HUDEP-2 (cell line): ENCODE data around the gene PSEN2.

Source experiments
- DNase-seq, 76 experiments: peaks; one replicate each; lab custom pipeline; 2025; ENCODE audit not compliant: unreplicated experiment in 76 of 76; lab: John Stamatoyannopoulos, UW

PSEN2 gene

GRCh38 chr1:226884966-226885820, 14.8 kb downstream of the PSEN2 start:
- DNase-seq, result no peak

DNA sequence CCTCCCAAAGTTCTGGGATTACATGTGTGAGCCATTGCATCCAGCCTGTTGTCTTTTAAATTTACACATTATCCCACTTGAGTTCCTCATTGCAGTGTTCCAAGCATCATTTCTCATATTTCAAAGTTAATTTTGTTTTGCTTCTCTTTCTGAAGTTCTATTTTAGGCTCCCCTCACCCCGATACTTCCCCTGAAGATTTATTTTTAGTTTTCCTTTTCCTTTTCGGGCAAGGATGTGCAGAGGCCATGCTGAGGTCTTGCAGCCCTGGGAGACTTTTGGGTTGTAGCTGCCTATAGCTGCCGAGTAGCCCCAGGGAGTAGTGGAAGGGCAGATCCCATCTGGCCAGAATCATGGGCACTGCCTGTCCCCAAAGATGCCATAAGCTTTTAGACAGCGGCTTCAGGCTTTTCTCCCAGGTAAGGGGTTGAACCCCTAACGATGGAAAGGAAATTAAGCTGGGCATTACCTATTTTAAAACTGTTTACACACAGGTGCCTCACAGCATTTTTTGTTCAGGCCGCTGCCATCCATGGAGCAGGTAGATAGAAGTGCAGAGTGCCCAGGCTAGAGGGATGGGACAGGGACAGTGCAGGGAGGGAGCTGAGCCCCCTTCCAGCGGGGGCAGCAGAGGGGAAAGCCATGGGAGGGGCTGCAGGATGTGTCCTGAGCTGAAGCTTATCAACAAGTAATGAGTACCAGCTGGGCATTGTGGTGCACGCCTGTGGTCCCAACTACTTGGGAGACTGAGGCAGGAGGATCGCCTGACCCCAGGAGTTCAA, 15.9 kb downstream of the PSEN2 start:
- DNase-seq, result no peak

- no peak for DNase-seq
These were observed 16.6 kb downstream of the PSEN2 start for GRCh38 chr1:226887006-226887405.

GRCh38 chr1:226888021-226888420, 17.6 kb downstream of the PSEN2 start:
- DNase-seq, result no peak

DNA sequence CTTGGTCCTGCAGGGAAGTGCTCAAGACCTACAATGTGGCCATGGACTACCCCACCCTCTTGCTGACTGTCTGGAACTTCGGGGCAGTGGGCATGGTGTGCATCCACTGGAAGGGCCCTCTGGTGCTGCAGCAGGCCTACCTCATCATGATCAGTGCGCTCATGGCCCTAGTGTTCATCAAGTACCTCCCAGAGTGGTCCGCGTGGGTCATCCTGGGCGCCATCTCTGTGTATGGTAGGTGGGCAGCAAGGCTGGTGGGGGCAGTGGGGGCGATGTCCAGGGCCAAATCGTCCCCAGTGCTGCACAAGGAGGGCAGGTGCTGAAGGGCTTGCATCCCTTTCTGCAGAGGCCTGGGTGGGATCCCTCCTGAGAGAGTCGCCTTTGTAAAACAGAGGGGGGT, 18.4 kb downstream of the PSEN2 start:
- DNase-seq, result no peak

DNA sequence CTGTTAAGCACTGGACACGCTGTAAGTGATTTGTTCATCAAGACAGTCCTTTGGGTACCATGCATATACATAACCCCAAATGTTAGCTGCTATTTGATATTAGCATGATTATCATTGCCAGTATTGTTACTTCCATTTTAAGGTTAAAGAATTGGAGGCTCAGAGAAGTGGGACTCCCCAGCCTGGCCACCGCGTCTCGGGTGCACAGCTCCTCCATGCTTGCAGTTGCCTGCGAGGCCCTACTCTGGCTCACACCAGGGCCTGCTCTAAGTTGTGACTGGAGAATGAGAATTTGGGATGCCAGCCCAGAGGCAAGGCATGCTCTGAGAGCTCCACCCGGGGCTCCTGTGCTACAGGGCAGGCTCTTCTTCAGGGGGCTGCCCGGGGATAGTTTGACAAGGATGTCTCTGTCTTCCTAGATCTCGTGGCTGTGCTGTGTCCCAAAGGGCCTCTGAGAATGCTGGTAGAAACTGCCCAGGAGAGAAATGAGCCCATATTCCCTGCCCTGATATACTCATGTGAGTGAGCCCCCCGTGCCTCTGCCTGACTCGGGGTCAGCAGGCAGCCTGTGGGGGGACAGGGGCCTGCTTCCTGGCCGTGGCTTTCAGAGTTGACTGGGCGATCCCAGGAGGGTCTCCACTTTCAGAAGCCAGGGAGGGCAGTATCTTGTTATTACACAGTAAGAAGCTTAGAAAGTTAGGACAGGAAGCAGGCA, 19.4 kb downstream of the PSEN2 start:
- no peak for DNase-seq

- no peak for DNase-seq
These were observed 20.1 kb downstream of the PSEN2 start for GRCh38 chr1:226890331-226891108.

DNA sequence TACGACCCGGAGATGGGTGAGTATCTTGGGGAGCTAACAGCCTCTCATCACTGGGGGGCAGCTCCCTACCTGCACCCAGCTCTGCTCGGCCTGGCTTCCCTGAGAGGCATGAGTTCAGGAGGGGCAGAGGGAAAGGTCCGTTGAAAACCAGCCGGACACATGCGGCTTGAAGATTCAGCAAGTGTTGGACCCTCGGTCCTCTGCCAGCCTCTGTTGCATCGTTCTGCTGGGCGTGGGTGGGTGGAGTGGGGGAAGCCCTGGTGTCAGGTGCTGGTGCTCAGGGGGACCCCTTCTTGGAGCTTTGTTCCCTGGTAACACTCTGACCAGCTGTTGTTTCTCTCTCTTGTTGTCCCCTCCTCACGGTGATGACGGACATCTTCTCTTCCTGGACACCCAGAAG, 20.9 kb downstream of the PSEN2 start:
- DNase-seq, result no peak

DNA sequence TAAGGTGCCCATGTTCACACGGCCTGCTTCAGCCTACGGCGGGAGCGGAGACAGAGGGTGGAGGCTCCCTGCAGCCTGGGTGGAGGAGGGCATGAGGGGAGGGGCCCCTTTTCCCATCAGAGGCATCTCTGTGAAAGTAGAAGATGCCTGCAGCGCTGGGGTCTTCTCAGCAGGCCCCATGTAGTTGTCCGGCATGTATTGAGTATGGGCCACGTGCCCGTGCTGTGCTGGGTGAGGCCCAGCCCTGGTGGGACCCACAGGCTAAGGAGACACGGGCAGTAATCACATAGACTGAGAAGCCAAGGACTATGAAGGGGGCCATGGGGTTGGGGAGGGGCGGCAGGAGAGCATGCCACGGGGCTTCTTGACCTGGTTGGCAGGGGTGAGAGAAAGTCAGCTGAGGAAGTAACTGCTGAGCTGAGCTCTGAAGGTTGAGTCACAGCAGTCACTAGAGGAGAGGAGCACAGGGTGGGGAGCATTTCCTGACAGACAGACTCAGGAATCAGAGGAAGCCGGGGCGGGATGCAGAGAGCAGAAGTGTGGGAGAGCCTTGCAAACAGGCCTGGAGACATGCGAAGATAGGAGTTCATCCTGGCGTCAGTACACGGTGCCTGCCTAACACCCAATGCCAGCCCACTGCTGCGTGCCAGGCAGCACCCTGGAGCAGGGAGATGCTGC, 21.6 kb downstream of the PSEN2 start:
- DNase-seq, result no peak

- DNase-seq, result no peak
These were observed 22.1 kb downstream of the PSEN2 start for GRCh38 chr1:226892524-226892875.

GRCh38 chr1:226893936-226894335, 23.5 kb downstream of the PSEN2 start:
- no peak for DNase-seq

DNA sequence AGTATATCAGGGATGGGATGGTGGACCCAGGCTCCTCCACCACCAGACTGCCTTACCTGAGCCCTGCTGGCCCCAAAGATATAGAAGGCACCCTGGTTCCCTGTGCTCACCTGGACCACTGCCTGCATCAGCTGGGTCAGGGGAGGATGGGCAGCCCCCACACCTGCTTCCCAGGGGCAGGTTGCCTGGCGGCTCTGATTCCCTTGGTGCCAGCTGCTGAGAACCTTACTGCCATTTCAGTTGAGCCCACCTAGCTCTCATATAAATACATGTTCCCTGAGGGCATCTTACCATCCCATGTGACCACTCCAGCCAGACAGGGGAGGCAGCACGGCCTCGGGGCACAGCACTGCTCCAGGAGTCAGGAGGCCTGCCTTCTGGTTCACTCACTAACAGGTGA, 24.4 kb downstream of the PSEN2 start:
- DNase-seq, result no peak

DNA sequence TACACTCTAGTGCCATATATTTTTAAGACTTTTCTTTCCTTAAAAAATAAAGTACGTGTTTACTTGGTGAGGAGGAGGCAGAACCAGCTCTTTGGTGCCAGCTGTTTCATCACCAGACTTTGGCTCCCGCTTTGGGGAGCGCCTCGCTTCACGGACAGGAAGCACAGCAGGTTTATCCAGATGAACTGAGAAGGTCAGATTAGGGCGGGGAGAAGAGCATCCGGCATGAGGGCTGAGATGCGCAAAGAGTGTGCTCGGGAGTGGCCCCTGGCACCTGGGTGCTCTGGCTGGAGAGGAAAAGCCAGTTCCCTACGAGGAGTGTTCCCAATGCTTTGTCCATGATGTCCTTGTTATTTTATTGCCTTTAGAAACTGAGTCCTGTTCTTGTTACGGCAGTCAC, 25.2 kb downstream of the PSEN2 start:
- DNase-seq, result no peak

DNA sequence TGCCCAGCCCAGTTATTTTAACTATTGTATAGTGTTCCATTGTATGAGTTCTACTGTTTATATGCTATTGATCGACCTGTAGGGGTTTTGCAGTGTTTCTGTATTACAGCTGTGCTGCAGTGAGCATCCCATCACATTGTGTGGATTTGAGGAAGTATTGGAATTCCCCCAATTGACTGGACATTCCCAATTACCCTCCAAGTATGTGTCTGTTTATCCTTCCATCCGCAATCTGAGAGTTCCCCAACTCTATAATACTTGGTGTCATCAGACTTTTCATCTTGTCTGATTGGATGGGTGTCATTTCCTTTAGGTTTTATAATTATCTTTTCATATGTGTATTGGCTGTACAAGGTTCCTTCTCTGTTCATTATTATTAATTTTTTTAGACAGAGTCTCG, 27.8 kb downstream of the PSEN2 start:
- DNase-seq, result no peak

- no peak for DNase-seq
These were observed 31.0 kb downstream of the PSEN2 start for GRCh38 chr1:226901421-226901820.

DNA sequence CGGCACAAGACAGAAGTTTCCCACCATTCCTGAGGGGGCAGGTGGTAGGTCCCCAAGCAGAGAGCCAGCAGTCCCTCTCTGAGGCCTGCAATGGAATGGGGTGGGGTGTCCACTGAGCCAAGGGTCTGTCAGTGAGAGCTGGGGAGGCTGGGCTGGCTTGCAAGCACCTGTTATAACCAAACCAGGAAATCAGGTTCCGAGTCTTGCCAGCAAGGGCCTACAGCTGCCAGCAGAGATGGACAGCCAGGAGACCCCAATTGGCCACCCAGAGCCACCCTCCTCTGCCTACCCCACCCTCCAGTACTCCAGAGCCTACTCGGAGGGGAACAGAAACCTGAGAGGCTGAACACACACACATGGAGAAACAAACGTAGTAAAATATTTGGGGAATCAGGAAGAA, 32.2 kb downstream of the PSEN2 start:
- no peak for DNase-seq

- no peak for DNase-seq
These were observed 33.7 kb downstream of the PSEN2 start for GRCh38 chr1:226903819-226904716.

DNA sequence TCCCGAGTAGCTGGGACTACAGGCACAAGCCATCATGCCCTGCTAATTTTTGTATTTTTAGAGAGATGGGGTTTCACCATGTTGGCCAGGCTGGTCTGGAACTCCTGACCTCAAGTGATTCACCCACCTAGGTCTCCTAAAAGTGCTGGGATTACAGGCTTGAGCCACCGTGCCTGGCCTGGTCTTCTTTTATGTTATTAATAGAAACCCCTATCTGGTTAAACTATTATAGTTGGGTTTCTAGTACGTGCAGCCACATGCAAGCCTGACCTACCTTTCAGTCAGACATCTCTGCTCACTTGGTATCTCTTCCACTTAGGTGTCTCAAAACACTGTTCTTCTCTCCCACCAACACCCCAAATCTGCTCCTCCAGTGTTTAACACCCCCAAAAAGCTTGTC, 34.4 kb downstream of the PSEN2 start:
- no peak for DNase-seq

DNA sequence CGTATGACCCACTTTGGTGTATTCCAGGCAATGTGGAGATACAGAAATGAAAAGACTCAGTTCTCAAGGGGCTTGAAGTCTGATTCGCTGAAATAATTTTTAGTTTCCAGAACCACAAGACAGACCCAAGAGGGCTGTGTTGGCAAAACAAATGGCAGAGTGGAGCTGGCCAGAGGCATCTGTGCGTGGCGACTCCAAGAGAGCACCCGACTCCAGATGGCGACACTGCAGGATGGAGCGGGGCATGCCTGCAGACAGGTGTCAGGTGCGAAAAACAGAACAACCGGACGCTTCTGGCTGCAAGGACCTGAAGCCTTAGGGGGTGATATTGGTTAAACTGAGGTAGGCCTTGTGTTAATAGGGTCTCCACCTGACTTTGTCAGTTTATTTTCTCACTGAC, 38.0 kb downstream of the PSEN2 start:
- no peak for DNase-seq
